Measurements from ENCODE around the gene ZZZ3. TPM values are rescaled to one million over a fixed set of nuclear protein-coding genes. Genes with fewer than 3 reads are reported as not detected.
"Not testable (repeated sequence)": the region's sequence is repeated elsewhere in the genome, so short reads cannot be mapped to it uniquely, and the experiment has no call there.

The ZZZ3 gene
- total RNA-seq, 2 donors from 2014 or later = 34.1 to 43.6 TPM

GRCh38 chr1:77674807-77675206, 7.7 kb downstream of the ZZZ3 start:
- H3K27ac Mint-ChIP-seq = peak overlapping the region in 1 of 2 donors; percentile 81
- not testable (repeated sequence) for H3K9me3 Mint-ChIP-seq; H3K36me3 Mint-ChIP-seq; DNase-seq (ENCODE audit: low spot score in 2 of 2); ATAC-seq

DNA sequence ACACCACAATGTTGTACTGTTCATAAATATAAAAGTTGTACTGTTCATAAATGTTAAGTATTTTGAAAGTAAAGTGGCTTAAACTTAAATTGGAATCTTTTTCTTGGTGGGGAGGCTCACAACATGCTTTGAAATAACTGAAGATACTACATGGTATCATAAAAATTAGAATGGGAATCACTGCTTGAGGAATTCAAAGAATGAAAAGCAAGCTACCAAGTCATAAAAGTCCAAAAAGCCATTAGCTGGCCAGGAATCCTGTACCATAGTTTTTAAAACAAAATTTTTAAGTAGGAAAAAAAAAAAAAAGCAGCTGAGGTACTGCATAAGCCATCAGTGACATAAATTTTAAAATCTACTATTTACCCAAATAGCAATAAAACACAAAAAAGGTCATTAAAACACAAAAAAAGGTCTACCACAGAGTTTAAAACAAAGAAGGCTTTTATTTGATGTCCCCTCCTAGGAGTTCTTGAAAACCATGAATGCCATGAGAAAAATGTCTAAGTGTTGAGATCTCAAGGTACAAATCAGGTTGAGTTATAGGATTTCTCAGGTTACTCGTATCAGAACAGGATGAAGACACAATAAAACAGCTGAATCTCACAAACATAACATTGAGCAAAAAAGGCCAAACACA, 8.6 kb downstream of the ZZZ3 start:
- Mint-ChIP-seq H3K36me3 (peaks cover 0 to 3% of the 10 kb centered on the region in 2 donors), H3K27ac (peak overlapping the region in 1 of 2 donors; percentile 1), H3K9me3 (no peaks in the 10 kb centered on the region)
- DNase-seq (ENCODE audit: low spot score in 2 of 2) = no peak
- no peak for ATAC-seq

DNA sequence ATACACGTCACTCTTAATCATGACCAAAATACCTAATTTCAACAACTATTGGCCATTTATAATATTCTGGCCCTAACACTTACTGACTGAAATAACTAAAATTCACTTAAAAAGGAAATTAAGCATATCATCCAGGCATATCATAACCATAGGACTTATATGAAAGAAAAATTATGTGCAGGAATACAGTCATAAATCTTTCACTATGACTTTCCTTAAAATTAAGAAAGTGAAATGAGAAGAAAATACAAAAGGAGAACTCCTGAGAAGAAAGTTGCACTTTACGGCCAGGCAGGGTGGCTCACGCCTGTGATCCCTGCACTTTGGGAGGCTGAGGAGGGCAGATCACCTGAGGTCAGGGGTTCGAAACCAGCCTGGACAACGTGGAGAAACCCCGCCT, 9.4 kb downstream of the ZZZ3 start:
- DNase-seq (ENCODE audit: low spot score in 2 of 2) (no peak), ATAC-seq (peak in 1 of 2 donors; percentile 36)
- peak overlapping the region in 1 of 2 donors; percentile 91 for H3K27ac Mint-ChIP-seq
- no peaks in the 10 kb centered on the region for H3K36me3 Mint-ChIP-seq
- no peaks in the 10 kb centered on the region for H3K9me3 Mint-ChIP-seq

DNA sequence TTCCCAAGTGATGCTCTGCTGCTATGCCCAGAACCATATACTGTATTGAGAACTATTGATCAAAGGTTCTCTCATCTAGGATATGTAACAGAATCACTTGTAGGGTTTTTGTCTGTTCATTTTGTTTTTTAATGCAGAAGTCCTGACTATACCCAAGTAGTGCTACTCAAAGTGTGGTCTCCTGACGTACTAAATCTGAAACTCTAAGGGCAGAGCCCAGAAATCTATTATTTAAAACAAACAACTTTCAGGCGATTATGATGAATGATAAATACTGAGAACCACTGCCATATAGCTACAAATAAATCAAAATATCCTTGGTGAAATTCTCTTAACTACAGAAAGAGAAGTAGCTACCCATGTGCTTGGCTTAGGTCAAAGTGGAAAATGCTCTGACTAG, 10.1 kb downstream of the ZZZ3 start:
- H3K9me3 Mint-ChIP-seq = no peaks in the 10 kb centered on the region
- ATAC-seq (peak in 1 of 2 donors; percentile 34), DNase-seq (ENCODE audit: low spot score in 2 of 2) (no peak)
- no peaks in the 10 kb centered on the region for H3K36me3 Mint-ChIP-seq
- H3K27ac Mint-ChIP-seq = no peak overlapping the region

GRCh38 chr1:77671836-77672235, 10.6 kb downstream of the ZZZ3 start:
- ATAC-seq (no peak), DNase-seq (ENCODE audit: low spot score in 2 of 2) (no peak)
- Mint-ChIP-seq H3K9me3 (no peaks in the 10 kb centered on the region), H3K27ac (peak overlapping the region; percentile 3 to 30), H3K36me3 (no peaks in the 10 kb centered on the region)

- Mint-ChIP-seq H3K27ac (peak overlapping the region in 1 of 2 donors; percentile 36), H3K9me3 (no peaks in the 10 kb centered on the region), H3K36me3 (no peaks in the 10 kb centered on the region)
- no peak for DNase-seq (ENCODE audit: low spot score in 2 of 2)
- ATAC-seq = no peak
These were observed 12.1 kb downstream of the ZZZ3 start for GRCh38 chr1:77670330-77670729.

GRCh38 chr1:77668924-77669449, 13.5 kb downstream of the ZZZ3 start:
- ATAC-seq (peak; percentile 36 to 76), DNase-seq (ENCODE audit: low spot score in 2 of 2) (no peak)
- no peaks in the 10 kb centered on the region for H3K9me3 Mint-ChIP-seq
- H3K27ac Mint-ChIP-seq = peak overlapping the region in 1 of 2 donors; percentile 19
- H3K36me3 Mint-ChIP-seq = no peaks in the 10 kb centered on the region

- ATAC-seq (no peak), DNase-seq (ENCODE audit: low spot score in 2 of 2) (no peak)
- Mint-ChIP-seq H3K27ac (no peak overlapping the region), H3K36me3 (peaks cover 5 to 15% of the 10 kb centered on the region in 2 donors), H3K9me3 (no peaks in the 10 kb centered on the region)
These were observed 17.4 kb downstream of the ZZZ3 start for GRCh38 chr1:77664939-77665516.

DNA sequence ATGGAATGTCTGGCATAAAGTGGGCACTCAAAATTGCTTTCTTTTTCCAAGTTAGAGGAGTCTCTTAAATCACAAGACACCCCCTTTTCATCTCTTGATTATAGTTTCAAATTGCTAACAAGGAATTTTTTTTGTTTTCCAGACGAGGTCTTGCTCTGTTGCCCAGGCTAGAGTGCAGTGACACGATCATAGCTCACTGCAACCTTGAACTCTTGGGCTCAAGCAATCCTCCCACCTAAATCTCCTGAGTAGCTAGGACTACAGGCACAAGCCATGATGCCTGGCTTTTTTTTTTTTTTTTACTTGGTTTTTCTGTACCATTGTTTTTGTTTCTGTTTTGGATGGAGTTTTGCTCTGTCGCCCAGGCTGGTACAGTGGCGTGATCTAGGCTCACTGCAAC, 20.8 kb downstream of the ZZZ3 start:
- no peak for DNase-seq (ENCODE audit: low spot score in 2 of 2)
- H3K27ac Mint-ChIP-seq = peak overlapping the region in 1 of 2 donors; percentile 60
- no peaks in the 10 kb centered on the region for H3K9me3 Mint-ChIP-seq
- ATAC-seq = no peak
- H3K36me3 Mint-ChIP-seq = peaks cover 5 to 21% of the 10 kb centered on the region in 2 donors

- Mint-ChIP-seq H3K27ac (peak overlapping the region; percentile 44 to 55), H3K9me3 (no peaks in the 10 kb centered on the region), H3K36me3 (peaks cover 5 to 27% of the 10 kb centered on the region in 2 donors)
- no peak for DNase-seq (ENCODE audit: low spot score in 2 of 2)
- no peak for ATAC-seq
These were observed 22.4 kb downstream of the ZZZ3 start for GRCh38 chr1:77659879-77660593.

- peaks cover 5 to 25% of the 10 kb centered on the region in 2 donors for H3K36me3 Mint-ChIP-seq
These were observed 24.2 kb downstream of the ZZZ3 start for GRCh38 chr1:77658271-77658670.

GRCh38 chr1:77655431-77655974, 27.0 kb downstream of the ZZZ3 start:
- ATAC-seq = peak in 1 of 2 donors; percentile 57
- Mint-ChIP-seq H3K36me3 (peaks cover 17 to 46% of the 10 kb centered on the region in 2 donors), H3K27ac (no peak overlapping the region), H3K9me3 (peaks cover 0 to 2% of the 10 kb centered on the region in 2 donors)
- DNase-seq (ENCODE audit: low spot score in 2 of 2) = no peak

More at GRCh38 chr1:77658271-77658670, 24.2 kb downstream of the ZZZ3 start:
- Mint-ChIP-seq H3K9me3 (no peaks in the 10 kb centered on the region), H3K27ac (no peak overlapping the region)
- DNase-seq (ENCODE audit: low spot score in 2 of 2) = no peak
- no peak for ATAC-seq

- Mint-ChIP-seq H3K36me3 (peaks cover 30 to 59% of the 10 kb centered on the region in 2 donors), H3K27ac (no peak overlapping the region), H3K9me3 (peaks cover 11 to 13% of the 10 kb centered on the region in 2 donors)
- ATAC-seq (no peak), DNase-seq (ENCODE audit: low spot score in 2 of 2) (no peak)
These were observed 29.4 kb downstream of the ZZZ3 start for GRCh38 chr1:77652970-77653516.

DNA sequence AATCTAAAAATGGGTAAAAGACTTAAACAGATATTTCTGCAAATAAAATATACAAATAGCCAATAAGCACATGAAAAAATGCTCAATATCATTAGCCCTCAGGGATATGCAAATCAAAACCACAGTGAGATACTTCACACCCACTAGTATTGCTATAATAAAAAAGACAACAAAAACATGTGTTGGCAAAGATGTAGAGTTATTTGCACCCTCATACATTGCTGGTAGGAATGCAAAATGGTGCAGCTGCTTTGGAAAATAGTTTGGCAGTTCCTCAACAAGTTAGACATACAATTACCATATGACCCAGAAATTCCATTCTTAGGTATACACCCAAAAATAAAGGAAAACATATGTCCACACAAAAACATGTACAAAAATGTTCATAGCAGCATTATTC, 30.2 kb downstream of the ZZZ3 start:
- ATAC-seq (no peak), DNase-seq (ENCODE audit: low spot score in 2 of 2) (no peak)
- H3K36me3 Mint-ChIP-seq = peaks cover 30 to 61% of the 10 kb centered on the region in 2 donors
- no peak overlapping the region for H3K27ac Mint-ChIP-seq
- H3K9me3 Mint-ChIP-seq = peaks cover 11 to 13% of the 10 kb centered on the region in 2 donors

DNA sequence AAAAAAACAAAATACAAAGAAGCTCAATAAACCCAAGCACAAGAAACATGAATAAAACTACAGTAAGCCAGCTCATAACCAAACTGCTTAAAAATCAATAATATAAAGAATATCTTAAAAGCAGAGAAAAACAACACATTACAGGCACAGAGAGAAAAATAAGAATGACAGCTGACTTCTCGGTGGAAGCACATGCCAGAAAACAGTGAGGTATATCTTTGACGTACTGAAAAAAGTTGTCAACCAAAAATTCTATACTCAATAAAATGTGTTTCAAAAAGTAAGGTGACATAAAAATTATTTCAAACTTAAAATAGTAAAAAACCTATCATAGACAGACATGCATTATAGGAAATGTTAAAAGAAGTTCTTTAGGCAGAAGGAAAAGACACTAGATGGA, 33.3 kb downstream of the ZZZ3 start:
- DNase-seq (ENCODE audit: low spot score in 2 of 2) (no peak), ATAC-seq (no peak)
- peaks cover 11 to 13% of the 10 kb centered on the region in 2 donors for H3K9me3 Mint-ChIP-seq
- H3K27ac Mint-ChIP-seq = no peak overlapping the region
- peaks cover 40 to 66% of the 10 kb centered on the region in 2 donors for H3K36me3 Mint-ChIP-seq

DNA sequence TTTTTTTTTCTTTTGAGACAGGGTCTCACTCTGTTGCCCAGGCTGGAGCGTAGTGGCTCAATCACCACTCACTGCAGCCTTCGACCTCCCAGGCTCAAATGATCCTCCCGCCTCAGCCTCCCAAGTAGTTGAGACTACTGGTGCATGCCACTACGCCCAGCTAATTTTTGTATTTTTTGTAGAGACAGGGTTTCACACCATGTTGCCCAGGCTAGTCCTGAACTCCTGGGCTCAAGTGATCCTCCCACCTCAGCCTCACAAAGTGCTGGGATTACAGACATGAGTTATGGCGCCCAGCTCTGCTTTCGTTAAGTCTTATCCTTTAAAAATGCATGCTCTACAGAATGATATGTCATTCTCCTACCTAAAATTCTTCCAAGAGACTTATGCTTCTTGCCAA, 36.2 kb downstream of the ZZZ3 start:
- peaks cover 33 to 44% of the 10 kb centered on the region in 2 donors for H3K36me3 Mint-ChIP-seq
- not testable (repeated sequence) for ATAC-seq; DNase-seq (ENCODE audit: low spot score in 2 of 2); H3K27ac Mint-ChIP-seq
- peaks cover 11 to 13% of the 10 kb centered on the region in 2 donors for H3K9me3 Mint-ChIP-seq

All from activated naive CD4-positive, alpha-beta T cell treated with anti-CD3 and anti-CD28 coated beads, Interleukin-2, amount 50 U/mL, for 72 hours (primary cell).